T-cell (primary cell): Measurements from ENCODE around the gene ERBB2. TPM values are rescaled to one million over a fixed set of nuclear protein-coding genes. Genes with fewer than 3 reads are reported as not detected.
A peak's percentile ranks its signal among the peaks of the same experiment; 100 is the strongest.

Experiments
- ATAC-seq, 4 experiments: fragments of 200-7000 bp in 3 of 4; fragments of 150-1000 bp in 1 of 4; cut with Tn5 transposase; replicated peaks in 1 of 4; 1 replicate in 3 of 4; 2 replicates in 1 of 4; pipeline ENCODE4 v1.10.0; 2021; ENCODE audit warnings: moderate library complexity in 3 of 4, mild to moderate bottlenecking in 2 of 4, moderate number of reproducible peaks in 1 of 4
- CTCF ChIA-PET, 2 donors: fragments of 300-600 bp; sonication (Branson Sonifier 250); formaldehyde crosslinking; loops; one replicate each; lab custom pipeline; 2022; ENCODE audit warnings: antibody characterized with exemption in 2 of 2; lab: Charles Lee
- POLR2A ChIA-PET, 2 donors: fragments of 300-600 bp; sonication (Branson Sonifier 250); formaldehyde crosslinking; loops; one replicate each; lab custom pipeline; 2022; ENCODE audit warnings: antibody characterized with exemption in 2 of 2; lab: Charles Lee
- DNase-seq, 35 experiments: peaks; one replicate each; pipeline versions ENCODE4 v3.0.0 to v3.0.0-alpha.2; 2013 to 2023
- H3K27ac ChIP-seq: one replicate; pipeline ENCODE4 v1.5.1; 2013; ENCODE audit warnings: low read length
- H3K27me3 ChIP-seq, 2 experiments: replicated peaks in 1 of 2; 1 replicate in 1 of 2; 2 replicates in 1 of 2; pipeline versions ENCODE4 v1.6.1 to v1.7.0; 2013; ENCODE audit warnings: low read length in 1 of 2, mixed read lengths in 1 of 2; ENCODE audit not compliant: control insufficient read depth in 2 of 2, insufficient read depth in 2 of 2; ENCODE audit errors: extremely low read depth in 1 of 2
- H3K36me3 ChIP-seq, 2 donors: 1 replicate in 1 of 2; 2 replicates in 1 of 2; pipeline versions ENCODE4 v1.6.1 to v1.7.0; 2013; ENCODE audit warnings: low read length in 1 of 2; ENCODE audit not compliant: control insufficient read depth in 2 of 2, insufficient read depth in 1 of 2; ENCODE audit errors: extremely low read depth in 1 of 2
- H3K4me1 ChIP-seq, 2 experiments: 1 replicate in 1 of 2; 2 replicates in 1 of 2; pipeline versions ENCODE4 v1.6.1 to v1.7.0; 2013; ENCODE audit warnings: low read length in 2 of 2, mixed read lengths in 1 of 2; ENCODE audit not compliant: insufficient read depth in 2 of 2, control insufficient read depth in 1 of 2; ENCODE audit errors: extremely low read depth in 1 of 2
- H3K4me3 ChIP-seq, 2 donors: 1 replicate in 1 of 2; 2 replicates in 1 of 2; pipeline versions ENCODE4 v1.5.1 to v1.7.0; 2013; ENCODE audit warnings: mild to moderate bottlenecking in 2 of 2, low read length in 1 of 2, moderate library complexity in 1 of 2; ENCODE audit not compliant: control insufficient read depth in 1 of 2; ENCODE audit errors: extremely low read depth in 1 of 2
- H3K9me3 ChIP-seq: 2 replicates; pipeline ENCODE4 v1.7.0; 2013
- H3K27ac Mint-ChIP-seq, 2 donors: one replicate each; pipeline ENCODE4 v1.8.0; 2020 to 2021; ENCODE audit warnings: mild to moderate bottlenecking in 2 of 2, mixed read lengths in 2 of 2
- H3K27me3 Mint-ChIP-seq, 2 donors: one replicate each; pipeline ENCODE4 v1.8.0; 2021 to 2022; ENCODE audit warnings: mixed read lengths in 2 of 2
- H3K36me3 Mint-ChIP-seq: one replicate; pipeline ENCODE4 v1.8.0; 2021; ENCODE audit warnings: mixed read lengths
- H3K4me1 Mint-ChIP-seq, 3 donors: one replicate each; pipeline ENCODE4 v1.8.0; 2020 to 2022; ENCODE audit warnings: mixed read lengths in 3 of 3, mild to moderate bottlenecking in 1 of 3
- H3K4me3 Mint-ChIP-seq, 3 donors: one replicate each; pipeline ENCODE4 v1.8.0; 2020 to 2022; ENCODE audit warnings: mild to moderate bottlenecking in 3 of 3, mixed read lengths in 3 of 3, moderate library complexity in 3 of 3
- H3K9me3 Mint-ChIP-seq, 3 donors: one replicate each; pipeline ENCODE4 v1.8.0; 2020 to 2022; ENCODE audit warnings: mixed read lengths in 3 of 3
- WGBS: methylation state at CpG from one replicate; pipeline ENCODE4 v1.1.5; 2013; ENCODE audit warnings: missing lambda C conversion rate; ENCODE audit not compliant: insufficient coverage; 5-methylcytosine and 5-hydroxymethylcytosine counted together
- total RNA-seq, 35 experiments: library from RNA in 6 of 35; stranded (reverse) in 6 of 35; fragments of 120-200 nt in 1 of 35; gene quantifications; one replicate each; pipeline versions ENCODE4 v1.2.1 to v1.2.4 and lab custom pipeline; 2013 to 2026

ERBB2 gene
- total RNA-seq, 5 donors from 2014 or later (not counting 1 experiment from before 2014, with no cell fraction given): 4.1 to 8.8 (median 6.0) TPM

GRCh38 chr17:39653662-39654331 lies 46.1 kb upstream of the ERBB2 start:
- peak; percentile 40 to 85 (median 75) for DNase-seq
- peak; percentile 61 to 74 (median 66) for ATAC-seq
- Mint-ChIP-seq H3K36me3 (peaks cover 25% of the 10 kb centered on the region), H3K9me3 (no peaks in the 10 kb centered on the region), H3K27ac (peak overlapping the region in 1 of 2 donors; percentile 34), H3K4me3 (no peak overlapping the region), H3K4me1 (peaks cover 53 to 67% (median 61%) of the 10 kb centered on the region in 3 donors), H3K27me3 (no peaks in the 10 kb centered on the region)
- WGBS: 53% methylated on average over 3 of the region's 14 CpGs
- Histone ChIP-seq H3K36me3 (peaks cover 8 to 49% of the 10 kb centered on the region in 2 donors), H3K27ac (no peak overlapping the region), H3K4me3 (no peak overlapping the region), H3K9me3 (no peaks in the 10 kb centered on the region), H3K4me1 (peaks cover 5 to 45% of the 10 kb centered on the region in 2 experiments), H3K27me3 (no peaks in the 10 kb centered on the region)
- POLR2A ChIA-PET: no interaction called here
- CTCF ChIA-PET: interaction anchor here (0.6 to 4.6 kb wide), 9 partner anchors 11 to 234 kb away, joined by 3 to 27 read pairs (median 4); no protein-coding TSS in a partner anchor

GRCh38 chr17:39655105-39655504 lies 44.8 kb upstream of the ERBB2 start:
- Histone ChIP-seq H3K4me3 (no peak overlapping the region), H3K36me3 (peaks cover 10 to 57% of the 10 kb centered on the region in 2 donors), H3K27me3 (no peaks in the 10 kb centered on the region), H3K27ac (no peak overlapping the region), H3K9me3 (no peaks in the 10 kb centered on the region), H3K4me1 (peaks cover 12 to 54% of the 10 kb centered on the region in 2 experiments)
- no peaks in the 10 kb centered on the region for H3K9me3 Mint-ChIP-seq
- CTCF ChIA-PET: interaction anchor here (0.6 to 4.6 kb wide), 7 partner anchors 20 to 233 kb away, joined by 3 to 27 read pairs (median 4); no protein-coding TSS in a partner anchor
- no peaks in the 10 kb centered on the region for H3K27me3 Mint-ChIP-seq
- H3K27ac Mint-ChIP-seq: peak overlapping the region in 1 of 2 donors; percentile 22
- no CpG with 5 or more reads among the region's 2 CpGs for WGBS
- peaks cover 23% of the 10 kb centered on the region for H3K36me3 Mint-ChIP-seq
- POLR2A ChIA-PET: interaction anchor here in 1 of 2 donors (0.6 kb wide), 1 partner anchor 66 kb away, joined by 3 read pairs; no protein-coding TSS in a partner anchor
- H3K4me1 Mint-ChIP-seq: peaks cover 54 to 68% (median 65%) of the 10 kb centered on the region in 3 donors
- DNase-seq (no peak), ATAC-seq (no peak)
- H3K4me3 Mint-ChIP-seq: no peak overlapping the region

DNA sequence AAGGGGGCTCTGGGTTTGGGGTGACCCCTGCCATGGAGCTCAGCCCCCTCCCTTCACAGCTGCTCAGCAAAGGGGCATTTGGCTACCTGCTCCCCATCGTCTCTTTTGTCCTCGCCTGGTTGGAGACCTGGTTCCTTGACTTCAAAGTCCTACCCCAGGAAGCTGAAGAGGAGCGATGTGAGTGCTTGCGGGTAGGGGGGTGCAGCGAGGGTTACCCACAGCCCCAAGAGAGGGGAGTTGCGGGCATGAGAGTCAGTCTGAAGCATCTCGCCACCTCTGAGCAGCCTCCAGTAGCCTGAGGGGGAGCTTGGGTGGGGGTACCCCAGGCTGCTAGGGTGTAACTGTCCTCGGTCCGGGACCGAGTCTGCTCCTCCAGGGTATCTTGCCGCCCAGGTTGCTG lies 41.5 kb upstream of the ERBB2 start:
- H3K27ac Mint-ChIP-seq: peak overlapping the region; percentile 84 to 87
- ATAC-seq (peak; percentile 21 to 61 (median 39)), DNase-seq (peak in 2 of 35 experiments; percentile 16 to 19)
- H3K36me3 Mint-ChIP-seq: peaks cover 34% of the 10 kb centered on the region
- POLR2A ChIA-PET: no interaction called here
- H3K9me3 Mint-ChIP-seq: no peaks in the 10 kb centered on the region
- H3K4me3 ChIP-seq: no peak overlapping the region
- H3K27me3 ChIP-seq: no peaks in the 10 kb centered on the region
- peak overlapping the region in 2 of 3 donors; percentile 14 to 67 for H3K4me3 Mint-ChIP-seq
- H3K36me3 ChIP-seq: peaks cover 8 to 82% of the 10 kb centered on the region in 2 donors
- H3K27ac ChIP-seq: no peak overlapping the region
- no peaks in the 10 kb centered on the region for H3K9me3 ChIP-seq
- H3K4me1 Mint-ChIP-seq: peaks cover 35 to 48% (median 46%) of the 10 kb centered on the region in 3 donors
- WGBS: 85% methylated on average over 6 of the region's 11 CpGs
- H3K27me3 Mint-ChIP-seq: no peaks in the 10 kb centered on the region
- CTCF ChIA-PET: no interaction called here
- H3K4me1 ChIP-seq: peaks cover 14 to 57% of the 10 kb centered on the region in 2 experiments

GRCh38 chr17:39658760-39659159 lies 41.1 kb upstream of the ERBB2 start:
- Histone ChIP-seq H3K27ac (peak overlapping the region; percentile 10), H3K9me3 (no peaks in the 10 kb centered on the region), H3K36me3 (peaks cover 8 to 79% of the 10 kb centered on the region in 2 donors), H3K27me3 (no peaks in the 10 kb centered on the region), H3K4me3 (no peak overlapping the region), H3K4me1 (peaks cover 14 to 53% of the 10 kb centered on the region in 2 experiments)
- CTCF ChIA-PET: no interaction called here
- H3K27ac Mint-ChIP-seq: peak overlapping the region; percentile 84 to 87
- POLR2A ChIA-PET: no interaction called here
- H3K4me3 Mint-ChIP-seq: peak overlapping the region in 1 of 3 donors; percentile 67
- WGBS: no CpG with 5 or more reads among the region's 3 CpGs
- H3K4me1 Mint-ChIP-seq: peaks cover 33 to 45% (median 43%) of the 10 kb centered on the region in 3 donors
- H3K27me3 Mint-ChIP-seq: no peaks in the 10 kb centered on the region
- DNase-seq (no peak), ATAC-seq (no peak)
- H3K9me3 Mint-ChIP-seq: no peaks in the 10 kb centered on the region
- peaks cover 32% of the 10 kb centered on the region for H3K36me3 Mint-ChIP-seq

- H3K9me3 ChIP-seq: no peaks in the 10 kb centered on the region
- Mint-ChIP-seq H3K27me3 (no peaks in the 10 kb centered on the region), H3K9me3 (no peaks in the 10 kb centered on the region), H3K4me1 (peaks cover 29 to 40% (median 39%) of the 10 kb centered on the region in 3 donors), H3K4me3 (peak overlapping the region in 2 of 3 donors; percentile 17 to 67), H3K36me3 (peaks cover 31% of the 10 kb centered on the region), H3K27ac (peak overlapping the region; percentile 84 to 87)
- H3K36me3 ChIP-seq: peaks cover 13 to 76% of the 10 kb centered on the region in 2 donors
- peaks cover 14 to 46% of the 10 kb centered on the region in 2 experiments for H3K4me1 ChIP-seq
- no peaks in the 10 kb centered on the region for H3K27me3 ChIP-seq
- H3K4me3 ChIP-seq: no peak overlapping the region
- POLR2A ChIA-PET: no interaction called here
- DNase-seq (peak in 3 of 35 experiments; percentile 22 to 27 (median 22)), ATAC-seq (peak; percentile 53 to 69 (median 58))
- CTCF ChIA-PET: no interaction called here
- peak overlapping the region; percentile 34 for H3K27ac ChIP-seq
- 52% methylated on average over 5 of the region's 15 CpGs for WGBS
These were observed 40.4 kb upstream of the ERBB2 start for GRCh38 chr17:39659279-39660010.

- POLR2A ChIA-PET: no interaction called here
- ATAC-seq (no peak), DNase-seq (no peak)
- Mint-ChIP-seq H3K27ac (peak overlapping the region; percentile 84 to 87), H3K4me3 (peak overlapping the region in 2 of 3 donors; percentile 17 to 67), H3K27me3 (no peaks in the 10 kb centered on the region), H3K4me1 (peaks cover 24 to 36% (median 33%) of the 10 kb centered on the region in 3 donors), H3K36me3 (peaks cover 31% of the 10 kb centered on the region), H3K9me3 (no peaks in the 10 kb centered on the region)
- Histone ChIP-seq H3K36me3 (peaks cover 13 to 72% of the 10 kb centered on the region in 2 donors), H3K4me3 (no peak overlapping the region), H3K4me1 (peaks cover 14 to 41% of the 10 kb centered on the region in 2 experiments), H3K9me3 (no peaks in the 10 kb centered on the region), H3K27me3 (no peaks in the 10 kb centered on the region), H3K27ac (peak overlapping the region; percentile 34)
- WGBS: 83% methylated on average over 4 of the region's 5 CpGs
- CTCF ChIA-PET: interaction anchor here in 1 of 2 donors (0.5 kb wide), 1 partner anchor 516 kb away, joined by 4 read pairs; no protein-coding TSS in a partner anchor
These were observed 39.9 kb upstream of the ERBB2 start for GRCh38 chr17:39660011-39660360.
